HL-60 (cell line): ENCODE measurements around the gene VPS9D1.

Experiments
- POLR2AphosphoS5 ChIP-seq: IDR thresholded peaks from 2 replicates; pipeline ENCODE4 v1.6.1; 2012; ENCODE audit warnings: low read depth
- REST ChIP-seq: IDR thresholded peaks from 2 replicates; pipeline ENCODE4 v1.6.1; 2012; ENCODE audit warnings: low read depth; ENCODE audit not compliant: insufficient replicate concordance
- TF ChIP-seq, protein P1 (sequence below): IDR thresholded peaks from one replicate; pipeline ENCODE4 v1.5.1; 2011; ENCODE audit warnings: low read length, control low read depth, inconsistent platforms; ENCODE audit not compliant: insufficient read depth

DNA sequence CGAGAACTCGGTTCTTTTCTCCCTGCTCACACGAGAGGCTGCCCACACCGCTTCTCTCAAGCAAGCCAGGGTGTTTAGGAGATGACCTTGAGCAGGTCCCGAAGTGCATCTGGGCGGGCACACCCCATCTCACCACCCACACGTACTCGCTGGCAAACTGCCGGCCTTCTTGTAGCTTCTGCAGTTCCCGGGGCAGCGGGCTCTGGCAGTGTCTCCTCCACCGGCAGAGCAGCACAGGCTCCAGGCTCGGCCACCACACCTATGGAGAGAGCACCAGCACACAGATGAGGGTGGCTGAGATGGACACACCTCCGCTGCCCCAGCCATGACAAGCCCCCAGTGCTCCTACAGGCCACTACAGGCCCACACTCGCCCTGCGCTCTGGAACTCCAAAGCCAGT, 24.1 kb upstream of the VPS9D1 start:
- TF ChIP-seq, protein P1, sequence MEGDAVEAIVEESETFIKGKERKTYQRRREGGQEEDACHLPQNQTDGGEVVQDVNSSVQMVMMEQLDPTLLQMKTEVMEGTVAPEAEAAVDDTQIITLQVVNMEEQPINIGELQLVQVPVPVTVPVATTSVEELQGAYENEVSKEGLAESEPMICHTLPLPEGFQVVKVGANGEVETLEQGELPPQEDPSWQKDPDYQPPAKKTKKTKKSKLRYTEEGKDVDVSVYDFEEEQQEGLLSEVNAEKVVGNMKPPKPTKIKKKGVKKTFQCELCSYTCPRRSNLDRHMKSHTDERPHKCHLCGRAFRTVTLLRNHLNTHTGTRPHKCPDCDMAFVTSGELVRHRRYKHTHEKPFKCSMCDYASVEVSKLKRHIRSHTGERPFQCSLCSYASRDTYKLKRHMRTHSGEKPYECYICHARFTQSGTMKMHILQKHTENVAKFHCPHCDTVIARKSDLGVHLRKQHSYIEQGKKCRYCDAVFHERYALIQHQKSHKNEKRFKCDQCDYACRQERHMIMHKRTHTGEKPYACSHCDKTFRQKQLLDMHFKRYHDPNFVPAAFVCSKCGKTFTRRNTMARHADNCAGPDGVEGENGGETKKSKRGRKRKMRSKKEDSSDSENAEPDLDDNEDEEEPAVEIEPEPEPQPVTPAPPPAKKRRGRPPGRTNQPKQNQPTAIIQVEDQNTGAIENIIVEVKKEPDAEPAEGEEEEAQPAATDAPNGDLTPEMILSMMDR: no peak
- TF ChIP-seq POLR2AphosphoS5 (no peak), REST (no peak)
